Activated CD8-positive, alpha-beta T cell treated with anti-CD3 and anti-CD28 coated beads, Interleukin-2, amount 10 ng/mL, durations not matched to agents 7 days and 5 days (primary cell): ENCODE data around the gene SLC17A3. TPM values are rescaled to one million over a fixed set of nuclear protein-coding genes. Genes with fewer than 3 reads are reported as not detected.
A peak's percentile ranks its signal among the peaks of the same experiment; 100 is the strongest.

Experiments used
- ATAC-seq: fragments of 150-1000 bp; cut with Tn5 transposase; one replicate; pipeline ENCODE4 v1.10.0; 2021; ENCODE audit warnings: moderate library complexity
- CTCF ChIA-PET: fragments of 350-600 bp; sonication (Branson Sonifier 250); formaldehyde crosslinking; loops from one replicate; lab custom pipeline; 2021; ENCODE audit warnings: antibody characterized with exemption; lab: Charles Lee
- POLR2A ChIA-PET: fragments of 350-600 bp; sonication (Branson Sonifier 250); formaldehyde crosslinking; loops from one replicate; lab custom pipeline; 2021; ENCODE audit warnings: antibody characterized with exemption; lab: Charles Lee
- DNase-seq: peaks from one replicate; pipeline ENCODE4 v3.0.0-alpha.2; 2020
- H3K27ac Mint-ChIP-seq: one replicate; pipeline ENCODE4 v1.8.0; 2021; ENCODE audit warnings: mild to moderate bottlenecking, mixed read lengths
- H3K27me3 Mint-ChIP-seq: one replicate; pipeline ENCODE4 v1.8.0; 2021; ENCODE audit warnings: low read depth, mixed read lengths
- H3K36me3 Mint-ChIP-seq: one replicate; pipeline ENCODE4 v1.8.0; 2021; ENCODE audit warnings: low read depth, mixed read lengths
- H3K4me1 Mint-ChIP-seq: one replicate; pipeline ENCODE4 v1.8.0; 2021; ENCODE audit warnings: low read depth, mixed read lengths
- H3K4me3 Mint-ChIP-seq: one replicate; pipeline ENCODE4 v1.8.0; 2021; ENCODE audit warnings: mild to moderate bottlenecking, mixed read lengths
- H3K9me3 Mint-ChIP-seq: one replicate; pipeline ENCODE4 v1.8.0; 2022; ENCODE audit warnings: mixed read lengths; ENCODE audit not compliant: insufficient read depth
- total RNA-seq, 2 experiments: library from RNA; stranded (reverse); gene quantifications; one replicate each; pipeline ENCODE4 v1.2.3, GENCODE V29; 2021

The SLC17A3 gene
- total RNA-seq, 2 experiments from 2014 or later, result 0.21 to 0.55 TPM

DNA sequence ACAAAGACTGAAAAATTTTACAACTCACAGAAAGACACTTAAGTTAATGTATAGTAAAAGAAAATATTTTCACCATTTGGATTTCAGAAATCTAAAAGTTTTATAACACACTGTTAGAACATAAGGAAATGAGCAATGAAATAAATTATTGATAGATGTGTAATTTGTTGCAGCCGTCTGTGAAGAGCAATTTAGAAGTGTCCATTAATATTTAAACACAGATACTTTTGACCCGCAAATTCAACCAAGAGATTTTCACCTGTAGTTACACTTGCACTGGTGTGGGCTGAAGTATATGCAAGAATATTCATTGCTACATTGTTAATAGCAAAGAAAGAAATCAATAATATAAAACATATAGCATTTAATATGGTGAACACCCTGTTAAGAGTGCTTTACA lies 14.6 kb upstream of the SLC17A3 start:
- peaks cover 23% of the 10 kb centered on the region for H3K27me3 Mint-ChIP-seq
- CTCF ChIA-PET, result interaction anchor here (0.7 to 1.3 kb wide), 3 partner anchors 101 to 666 kb away, joined by 3 to 4 read pairs (median 4); no protein-coding TSS in a partner anchor
- H3K36me3 Mint-ChIP-seq, result no peaks in the 10 kb centered on the region
- POLR2A ChIA-PET, result no interaction called here
- H3K4me1 Mint-ChIP-seq, result no peaks in the 10 kb centered on the region
- H3K9me3 Mint-ChIP-seq, result no peaks in the 10 kb centered on the region
- no peak overlapping the region for H3K4me3 Mint-ChIP-seq
- no peak overlapping the region for H3K27ac Mint-ChIP-seq
- no peak for ATAC-seq
- DNase-seq, result no peak

DNA sequence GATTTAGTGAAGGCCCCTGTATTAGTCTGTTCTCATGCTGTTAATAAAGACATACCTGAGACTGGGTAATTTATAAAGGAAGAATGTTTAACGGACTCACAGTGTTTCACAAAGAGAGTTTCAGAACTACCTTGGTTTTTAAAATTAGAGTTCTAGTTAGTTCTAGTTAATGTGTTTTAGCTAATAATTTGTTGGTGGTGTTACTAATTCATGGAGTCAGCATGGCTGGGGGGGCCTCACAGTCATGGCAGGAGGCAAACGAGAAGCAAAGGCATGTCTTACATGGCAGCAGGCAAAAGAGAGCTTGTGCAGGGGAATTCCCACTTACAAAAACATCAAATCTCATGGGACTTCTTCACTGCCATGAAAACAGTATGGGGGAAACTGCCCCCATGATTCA lies 12.0 kb upstream of the SLC17A3 start:
- ChIA-PET CTCF (interaction anchor here (1.1 to 1.2 kb wide), 2 partner anchors 98 to 168 kb away, joined by 3 to 4 read pairs; no protein-coding TSS in a partner anchor), POLR2A (no interaction called here)
- no peaks in the 10 kb centered on the region for H3K9me3 Mint-ChIP-seq
- H3K4me3 Mint-ChIP-seq, result no peak overlapping the region
- peaks cover 12% of the 10 kb centered on the region for H3K27me3 Mint-ChIP-seq
- no peak for ATAC-seq
- DNase-seq, result no peak
- H3K27ac Mint-ChIP-seq, result no peak overlapping the region
- H3K36me3 Mint-ChIP-seq, result no peaks in the 10 kb centered on the region
- H3K4me1 Mint-ChIP-seq, result peaks cover 9% of the 10 kb centered on the region

DNA sequence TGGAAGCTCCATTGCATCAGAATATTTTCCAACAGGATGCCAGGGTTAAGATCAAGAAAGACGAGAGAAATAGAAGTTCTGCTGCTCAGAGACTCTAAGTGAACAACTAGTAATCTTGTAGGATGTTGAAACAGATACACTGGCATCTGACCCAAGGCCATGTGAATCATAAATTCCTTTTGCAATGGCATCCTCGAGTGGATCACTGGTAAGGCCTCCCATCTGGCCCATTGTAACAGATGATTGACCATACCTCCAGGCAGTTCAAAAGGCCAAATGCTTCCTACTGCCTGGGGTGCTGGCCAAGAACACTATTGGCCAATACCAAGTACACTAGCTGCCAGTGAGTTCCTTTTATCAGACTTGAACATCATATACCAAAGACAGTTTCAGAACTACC lies 9.9 kb upstream of the SLC17A3 start:
- no peak overlapping the region for H3K4me3 Mint-ChIP-seq
- ATAC-seq (no peak), DNase-seq (no peak)
- no peaks in the 10 kb centered on the region for H3K36me3 Mint-ChIP-seq
- peaks cover 9% of the 10 kb centered on the region for H3K4me1 Mint-ChIP-seq
- ChIA-PET POLR2A (no interaction called here), CTCF (interaction anchor here (0.9 kb wide), 1 partner anchor 11 kb away, joined by 3 read pairs; no protein-coding TSS in a partner anchor)
- H3K27me3 Mint-ChIP-seq, result peaks cover 11% of the 10 kb centered on the region
- no peak overlapping the region for H3K27ac Mint-ChIP-seq
- no peaks in the 10 kb centered on the region for H3K9me3 Mint-ChIP-seq

DNA sequence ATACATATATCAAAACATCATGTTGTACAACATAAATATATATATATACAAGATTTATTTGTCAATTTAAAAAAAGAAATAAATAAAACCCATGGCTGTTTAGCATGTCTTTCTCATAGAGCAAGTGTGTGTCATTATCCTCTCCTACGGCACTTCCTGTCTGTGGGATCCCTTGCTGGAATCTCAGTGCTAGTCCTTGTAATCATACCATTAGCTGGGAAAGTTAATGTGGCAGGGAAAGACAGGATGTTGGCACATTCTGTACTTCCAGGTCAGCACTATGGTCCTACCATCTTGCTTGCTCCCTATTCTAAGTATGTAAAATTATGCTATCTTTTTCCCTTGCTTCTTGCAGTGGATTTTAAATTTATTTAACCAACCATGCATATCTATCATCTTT lies 9.5 kb upstream of the SLC17A3 start:
- Mint-ChIP-seq H3K27ac (no peak overlapping the region), H3K9me3 (no peaks in the 10 kb centered on the region), H3K36me3 (no peaks in the 10 kb centered on the region), H3K27me3 (peaks cover 13% of the 10 kb centered on the region), H3K4me1 (peaks cover 9% of the 10 kb centered on the region), H3K4me3 (no peak overlapping the region)
- DNase-seq (no peak), ATAC-seq (no peak)
- POLR2A ChIA-PET, result no interaction called here
- CTCF ChIA-PET, result no interaction called here

DNA sequence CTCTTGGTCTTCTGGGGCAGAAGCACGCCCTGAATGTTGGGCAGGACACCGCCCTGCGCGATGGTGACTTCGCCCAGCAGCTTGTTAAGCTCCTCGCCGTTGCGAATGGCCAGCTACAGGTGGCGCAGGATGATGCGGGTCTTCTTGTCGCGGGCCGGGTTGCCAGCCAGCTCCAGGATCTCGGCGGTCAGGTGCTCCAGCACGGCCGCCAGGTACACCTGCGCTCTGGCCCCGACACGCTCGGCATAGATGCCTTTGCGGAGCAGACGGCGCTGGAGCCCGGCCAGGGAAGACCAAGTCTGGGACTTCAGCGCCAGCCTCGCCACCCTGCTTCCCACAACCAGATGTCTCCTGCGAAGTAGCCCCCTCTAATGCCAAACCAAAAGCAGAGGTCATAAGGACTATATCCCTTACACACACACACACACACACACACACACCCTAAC lies 8.0 kb upstream of the SLC17A3 start:
- ATAC-seq (peak; percentile 85), DNase-seq (peak; percentile 60)
- H3K4me1 Mint-ChIP-seq, result peaks cover 9% of the 10 kb centered on the region
- peaks cover 15% of the 10 kb centered on the region for H3K27me3 Mint-ChIP-seq
- no peaks in the 10 kb centered on the region for H3K9me3 Mint-ChIP-seq
- ChIA-PET CTCF (interaction anchor here (0.6 to 2.2 kb wide), 21 partner anchors 9 to 658 kb away, joined by 3 to 15 read pairs (median 4); partner anchors contain the start of gene SLC17A3), POLR2A (interaction anchor here (0.9 kb wide), 1 partner anchor 77 kb away, joined by 3 read pairs; no protein-coding TSS in a partner anchor)
- H3K4me3 Mint-ChIP-seq, result peak overlapping the region; percentile 85
- peak overlapping the region; percentile 78 for H3K27ac Mint-ChIP-seq
- no peaks in the 10 kb centered on the region for H3K36me3 Mint-ChIP-seq

DNA sequence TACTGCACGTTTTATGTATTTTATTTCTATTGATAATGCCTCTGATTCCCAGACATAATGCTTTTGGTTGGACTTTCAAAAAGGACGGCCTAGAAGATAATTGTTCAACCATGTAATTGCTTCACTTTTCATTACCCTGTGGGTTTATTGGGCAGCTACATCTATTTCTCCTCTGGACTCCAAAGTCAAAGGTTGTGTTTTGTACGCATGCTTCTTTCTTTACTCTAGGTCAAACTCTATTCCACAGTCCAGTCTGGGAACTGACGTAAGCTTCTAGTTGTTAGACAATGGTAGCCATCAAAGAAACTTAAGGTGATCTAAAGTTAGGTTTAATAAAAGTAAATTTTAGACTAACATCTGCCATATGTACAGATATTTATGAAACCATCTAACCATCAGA lies 6.6 kb upstream of the SLC17A3 start:
- no peaks in the 10 kb centered on the region for H3K9me3 Mint-ChIP-seq
- ChIA-PET POLR2A (no interaction called here), CTCF (interaction anchor here (1.3 kb wide), 1 partner anchor 98 kb away, joined by 3 read pairs; no protein-coding TSS in a partner anchor)
- no peak overlapping the region for H3K27ac Mint-ChIP-seq
- no peaks in the 10 kb centered on the region for H3K36me3 Mint-ChIP-seq
- DNase-seq (no peak), ATAC-seq (no peak)
- peaks cover 10% of the 10 kb centered on the region for H3K4me1 Mint-ChIP-seq
- H3K4me3 Mint-ChIP-seq, result no peak overlapping the region
- H3K27me3 Mint-ChIP-seq, result peaks cover 13% of the 10 kb centered on the region

DNA sequence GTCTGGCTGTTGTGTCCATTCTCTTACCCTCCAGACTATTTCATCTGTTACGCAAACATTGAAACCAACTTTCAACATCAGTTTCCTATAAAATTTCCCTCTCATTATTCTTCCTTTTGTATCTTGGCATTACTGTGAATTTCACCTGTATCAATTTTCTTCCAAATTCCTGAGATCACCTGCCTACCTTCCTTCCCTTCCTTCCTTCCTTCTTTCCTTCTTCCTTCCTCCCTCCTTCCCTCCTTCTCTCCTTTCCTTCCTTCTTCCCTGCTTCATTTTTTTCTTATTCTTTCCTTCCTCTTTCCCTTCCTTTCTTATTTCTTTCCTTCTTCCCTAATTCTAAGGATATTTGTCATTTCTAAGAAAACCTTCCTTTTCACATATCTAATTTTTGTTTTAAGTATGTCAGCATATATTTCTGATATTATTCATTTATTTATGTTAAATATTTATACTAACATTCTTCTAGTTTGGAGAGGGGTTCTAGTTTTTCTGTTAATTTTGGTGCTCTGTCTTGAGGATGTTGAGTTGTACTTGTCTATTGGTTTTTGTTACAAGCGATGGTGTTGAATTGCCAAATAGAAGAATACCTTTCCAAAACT lies 4.8 kb upstream of the SLC17A3 start:
- DNase-seq, result no peak
- Mint-ChIP-seq H3K4me3 (no peak overlapping the region), H3K4me1 (peaks cover 23% of the 10 kb centered on the region), H3K9me3 (no peaks in the 10 kb centered on the region), H3K27ac (no peak overlapping the region), H3K36me3 (no peaks in the 10 kb centered on the region), H3K27me3 (peaks cover 13% of the 10 kb centered on the region)
- ChIA-PET POLR2A (no interaction called here), CTCF (no interaction called here)
- ATAC-seq, result no peak

DNA sequence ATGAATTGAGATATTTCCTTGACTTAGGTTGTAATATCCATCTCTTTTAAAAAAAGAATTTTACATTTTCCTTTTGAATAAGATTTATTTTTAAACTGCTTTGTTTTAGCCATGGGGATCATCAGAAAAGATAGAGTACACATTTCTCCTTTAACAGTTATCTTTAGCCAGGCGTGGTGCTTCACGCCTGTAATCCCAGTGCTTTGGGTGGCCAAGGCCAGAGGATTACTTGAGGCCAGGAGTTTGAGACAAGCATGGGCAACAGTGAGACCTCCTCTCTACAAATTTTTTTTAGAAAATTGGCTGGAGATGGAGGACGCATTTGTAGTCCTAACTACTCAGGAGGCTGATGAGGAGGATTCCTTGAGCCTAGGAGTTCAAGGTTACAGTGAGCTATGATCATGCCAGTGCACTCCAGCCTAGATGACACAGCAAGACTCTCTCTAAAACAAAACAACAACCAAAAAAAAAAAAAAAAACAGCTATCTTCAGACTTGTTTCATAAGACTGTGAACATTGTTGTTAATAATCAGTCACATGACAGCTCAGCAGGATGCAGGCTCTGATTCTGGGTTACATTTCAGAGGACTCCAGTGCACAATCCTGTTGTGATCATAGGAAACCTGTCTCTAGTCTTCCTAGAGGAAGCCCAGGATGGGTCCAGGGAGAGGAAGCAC lies 2.0 kb upstream of the SLC17A3 start:
- Mint-ChIP-seq H3K27ac (no peak overlapping the region), H3K9me3 (no peaks in the 10 kb centered on the region), H3K27me3 (peaks cover 13% of the 10 kb centered on the region), H3K36me3 (no peaks in the 10 kb centered on the region), H3K4me1 (peaks cover 29% of the 10 kb centered on the region), H3K4me3 (no peak overlapping the region)
- ATAC-seq (no peak), DNase-seq (no peak)
- CTCF ChIA-PET, result interaction anchor here (0.6 kb wide), 1 partner anchor 205 kb away, joined by 3 read pairs; no protein-coding TSS in a partner anchor
- POLR2A ChIA-PET, result no interaction called here

DNA sequence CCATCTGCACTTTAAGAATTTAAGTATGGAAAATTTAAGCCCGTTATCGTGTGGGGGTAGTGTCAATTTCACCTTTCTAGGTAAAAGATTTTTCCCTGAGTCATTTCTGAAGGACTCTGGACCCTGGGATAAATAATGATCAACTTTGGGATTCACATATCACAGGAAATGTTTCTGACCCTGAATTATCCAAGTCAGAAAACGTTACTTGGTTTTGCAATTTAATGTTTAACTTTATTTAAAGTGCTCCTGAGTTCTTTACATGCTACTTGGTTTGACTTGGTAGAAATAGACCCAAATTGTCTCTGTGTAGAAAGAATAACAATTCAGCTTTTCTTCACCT lies 1.5 kb upstream of the SLC17A3 start:
- ChIA-PET POLR2A (no interaction called here), CTCF (no interaction called here)
- H3K9me3 Mint-ChIP-seq, result no peaks in the 10 kb centered on the region
- no peak overlapping the region for H3K27ac Mint-ChIP-seq
- H3K4me1 Mint-ChIP-seq, result peaks cover 29% of the 10 kb centered on the region
- H3K27me3 Mint-ChIP-seq, result peaks cover 13% of the 10 kb centered on the region
- H3K4me3 Mint-ChIP-seq, result no peak overlapping the region
- no peaks in the 10 kb centered on the region for H3K36me3 Mint-ChIP-seq
- no peak for ATAC-seq
- DNase-seq, result no peak

DNA sequence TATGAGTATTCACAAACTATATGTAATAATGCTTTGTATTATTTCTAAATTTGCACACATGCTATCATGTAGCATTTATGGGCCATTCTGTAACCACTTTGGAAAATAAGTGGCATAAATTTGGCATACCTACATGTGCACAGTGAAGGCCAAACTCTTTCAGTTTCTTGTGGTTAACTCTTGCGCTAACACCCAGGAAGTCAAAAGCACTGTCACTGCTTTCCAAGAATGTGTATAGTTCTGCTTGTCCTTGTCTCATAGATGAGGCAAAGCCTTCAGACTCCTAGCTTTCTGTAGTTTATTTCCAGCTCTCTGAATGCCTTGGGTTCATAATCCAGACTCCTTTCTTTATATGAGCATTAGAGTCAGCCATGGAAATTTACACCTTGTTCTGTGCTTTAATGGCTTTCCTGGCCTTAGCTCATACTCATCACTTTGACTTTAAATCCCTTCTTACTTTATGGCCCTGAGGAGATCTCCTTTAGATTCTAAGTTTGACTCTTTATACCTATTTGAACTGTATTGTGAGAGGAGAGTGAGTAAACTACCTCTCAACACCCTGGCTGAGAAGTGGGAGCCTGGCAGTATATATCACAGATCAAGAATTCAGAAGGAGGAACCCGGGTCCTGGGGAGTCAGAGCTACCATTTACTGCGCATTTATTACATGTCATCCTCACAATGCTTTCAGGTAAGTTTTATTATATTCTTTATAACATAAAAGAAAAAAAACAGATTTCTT lies 949 bp upstream of the SLC17A3 start:
- Mint-ChIP-seq H3K4me1 (peaks cover 29% of the 10 kb centered on the region), H3K27me3 (peaks cover 11% of the 10 kb centered on the region), H3K27ac (peak overlapping the region; percentile 4), H3K36me3 (no peaks in the 10 kb centered on the region), H3K9me3 (no peaks in the 10 kb centered on the region), H3K4me3 (no peak overlapping the region)
- DNase-seq, result no peak
- POLR2A ChIA-PET, result no interaction called here
- CTCF ChIA-PET, result no interaction called here
- ATAC-seq, result peak; percentile 68

DNA sequence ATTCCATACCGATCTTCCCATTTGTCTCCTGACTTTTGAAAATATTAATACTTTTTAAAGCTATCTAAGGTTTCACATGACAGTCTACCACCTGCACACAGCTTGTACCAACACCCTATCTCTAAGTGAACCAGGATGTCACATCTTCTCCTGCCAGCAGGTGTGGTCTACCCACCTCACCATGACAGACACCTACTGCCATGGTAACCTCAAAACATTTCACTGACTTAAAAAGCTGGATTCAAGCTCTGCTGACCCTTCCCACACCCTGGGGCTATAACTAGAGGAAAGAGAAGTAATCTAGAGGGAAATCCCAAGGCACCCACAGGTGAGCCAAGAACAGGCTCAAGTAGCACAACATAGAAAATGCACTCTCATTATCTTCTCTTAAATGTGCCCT lies 1.2 kb downstream of the SLC17A3 start:
- Mint-ChIP-seq H3K4me3 (no peak overlapping the region), H3K27ac (peak overlapping the region; percentile 6), H3K4me1 (peaks cover 29% of the 10 kb centered on the region), H3K27me3 (no peaks in the 10 kb centered on the region), H3K36me3 (no peaks in the 10 kb centered on the region), H3K9me3 (no peaks in the 10 kb centered on the region)
- CTCF ChIA-PET, result interaction anchor here (0.9 to 2.6 kb wide), 2 partner anchors 9 to 131 kb away, joined by 3 to 9 read pairs; no protein-coding TSS in a partner anchor
- peak; percentile 75 for ATAC-seq
- POLR2A ChIA-PET, result no interaction called here
- DNase-seq, result peak; percentile 41
